Stimulated activated CD4-positive, alpha-beta T cell treated with anti-CD3 and anti-CD28 coated beads, Interleukin-2, amount 100 ng/mL, for 48 hours (primary cell): ENCODE measurements around the gene ADRA2C.
"Not testable (repeated sequence)": the region's sequence is repeated elsewhere in the genome, so short reads cannot be mapped to it uniquely, and the experiment has no call there.

ENCODE experiments used
- DNase-seq, 2 donors: peaks; one replicate each; pipeline ENCODE4 v3.0.0-alpha.2; 2020

Gene ADRA2C

GRCh38 chr4:3800351-3800750 is 34.2 kb downstream of the ADRA2C start:
- no peak for DNase-seq

GRCh38 chr4:3801521-3801920 is 35.3 kb downstream of the ADRA2C start:
- no peak for DNase-seq

GRCh38 chr4:3801931-3802550 is 35.9 kb downstream of the ADRA2C start:
- DNase-seq: no peak

GRCh38 chr4:3802571-3803474 is 36.6 kb downstream of the ADRA2C start:
- DNase-seq: no peak

GRCh38 chr4:3803475-3803847 is 37.3 kb downstream of the ADRA2C start:
- no peak for DNase-seq

GRCh38 chr4:3803946-3804345 is 37.8 kb downstream of the ADRA2C start:
- DNase-seq: no peak

- no peak for DNase-seq
Observed at GRCh38 chr4:3805026-3805425, 38.8 kb downstream of the ADRA2C start.

GRCh38 chr4:3805731-3806130 is 39.5 kb downstream of the ADRA2C start:
- no peak for DNase-seq

GRCh38 chr4:3807311-3807710 is 41.1 kb downstream of the ADRA2C start:
- no peak for DNase-seq

GRCh38 chr4:3807822-3808496 is 41.8 kb downstream of the ADRA2C start:
- DNase-seq: no peak

- DNase-seq: no peak
Observed at GRCh38 chr4:3808597-3808996, 42.4 kb downstream of the ADRA2C start.

GRCh38 chr4:3809028-3809427 is 42.8 kb downstream of the ADRA2C start:
- DNase-seq: no peak

GRCh38 chr4:3809451-3810110 is 43.4 kb downstream of the ADRA2C start:
- DNase-seq: no peak

- no peak for DNase-seq
Observed at GRCh38 chr4:3810111-3810680, 44.0 kb downstream of the ADRA2C start.

GRCh38 chr4:3810796-3811485 is 44.8 kb downstream of the ADRA2C start:
- DNase-seq: no peak

- no peak for DNase-seq
Observed at GRCh38 chr4:3811621-3812020, 45.4 kb downstream of the ADRA2C start.

GRCh38 chr4:3812211-3812934 is 46.2 kb downstream of the ADRA2C start:
- DNase-seq: no peak

GRCh38 chr4:3813151-3814052 is 47.2 kb downstream of the ADRA2C start:
- no peak for DNase-seq

- DNase-seq: no peak
Observed at GRCh38 chr4:3814053-3814570, 47.9 kb downstream of the ADRA2C start.

- not testable (repeated sequence) for DNase-seq
Observed at GRCh38 chr4:3814838-3815237, 48.7 kb downstream of the ADRA2C start.
